Tibial nerve (tissue), 4 donors: ENCODE data around the gene KIF9. TPM values are rescaled to one million over a fixed set of nuclear protein-coding genes. Genes with fewer than 3 reads are reported as not detected.

ENCODE experiments used
- DNase-seq, 2 donors: peaks; one replicate each; pipeline ENCODE4 v3.0.0-alpha.2; 2019; ENCODE audit warnings: low spot score in 2 of 2
- H3K27ac ChIP-seq, 4 donors: fragments of 200-600 bp; sonication (generic) in 3 of 4; one replicate each; pipeline ENCODE4 v1.5.1; 2017 to 2019; ENCODE audit warnings: mild to moderate bottlenecking in 1 of 4
- H3K27me3 ChIP-seq, 2 donors: fragments of 200-600 bp; sonication (generic) in 1 of 2; one replicate each; pipeline versions ENCODE4 v1.5.1 to v1.6.0; 2017 to 2019
- H3K36me3 ChIP-seq, 3 donors: fragments of 200-600 bp; sonication (generic); one replicate each; pipeline ENCODE4 v1.5.1; 2018 to 2019
- H3K4me1 ChIP-seq, 4 donors: fragments of 200-600 bp; sonication (generic) in 3 of 4; one replicate each; pipeline ENCODE4 v1.5.1; 2017 to 2019
- H3K4me3 ChIP-seq, 4 donors: fragments of 200-600 bp; sonication (generic) in 3 of 4; one replicate each; pipeline ENCODE4 v1.5.1; 2017 to 2019; ENCODE audit warnings: mild to moderate bottlenecking in 1 of 4, moderate library complexity in 1 of 4
- H3K9me3 ChIP-seq, 4 donors: fragments of 200-600 bp; sonication (generic) in 3 of 4; one replicate each; pipeline ENCODE4 v1.5.1; 2017 to 2019
- CTCF ChIP-seq, 5 experiments: fragments of 200-600 bp in 3 of 5; fragments of 450-650 bp in 2 of 5; sonication (generic) in 3 of 5; IDR thresholded peaks; one replicate each; pipeline ENCODE4 v1.5.1; 2016 to 2019; ENCODE audit warnings: antibody characterized with exemption in 5 of 5, mild to moderate bottlenecking in 3 of 5, moderate library complexity in 2 of 5
- EP300 ChIP-seq, 2 donors: sonication (generic); formaldehyde crosslinking; IDR thresholded peaks; one replicate each; pipeline ENCODE4 v1.6.1; 2017; ENCODE audit warnings: antibody characterized with exemption in 2 of 2, mild to moderate bottlenecking in 1 of 2
- POLR2A ChIP-seq, 2 donors: fragments of 450-650 bp; IDR thresholded peaks; one replicate each; pipeline ENCODE4 v1.6.1; 2017; ENCODE audit warnings: antibody characterized with exemption in 2 of 2, mild to moderate bottlenecking in 2 of 2, moderate library complexity in 2 of 2
- WGBS, 2 donors: methylation state at CpG; one replicate each; pipeline ENCODE4 v1.1.5; 2018; 5-methylcytosine and 5-hydroxymethylcytosine counted together
- total RNA-seq, 4 donors: library from RNA; depleted of rRNA; stranded (reverse); fragments of >200 nt; gene quantifications; one replicate each; pipeline ENCODE4 v1.1.0, GENCODE V29; 2016

Gene KIF9
- total RNA-seq: 10 to 100 TPM in 1 of 4 donors, 1 to 10 TPM in 2, under 1 TPM in 1; 0.59 to 20.3 (median 5.2) TPM

- Histone ChIP-seq H3K36me3 (peaks cover 0 to 7% (median 0%) of the 10 kb centered on the region in 3 donors), H3K27ac (peak within 1 kb of the TSS; percentile 77 to 98 (median 96)), H3K4me3 (peak within 1 kb of the TSS; percentile 66 to 86 (median 75)), H3K9me3 (no peaks in the 10 kb centered on the region), H3K4me1 (peaks cover 0 to 56% (median 19%) of the 10 kb centered on the region in 4 donors), H3K27me3 (no peaks in the 10 kb centered on the region)
- TF ChIP-seq CTCF (IDR thresholded peaks at IDR 0.05) (peak in 1 of 5 experiments; percentile 48), EP300 (IDR thresholded peaks at IDR 0.05) (peak; percentile 86 to 94), POLR2A (IDR thresholded peaks at IDR 0.05) (peak in 1 of 2 donors; percentile 40)
- peak; percentile 84 to 94 for DNase-seq
- WGBS, 2 donors: 0 to 1% methylated on average over 73 of the region's 82 CpGs
These were observed at the start of gene KIF9, which contains the start of gene KLHL18 for GRCh38 chr3:47282424-47283192. Gene KIF9, minus strand, starts transcription at chr3:47282799. Its CDS starts 5,425 bp downstream, at chr3:47277374. Gene KLHL18, plus strand, starts transcription at chr3:47282944. Its CDS starts 22 bp downstream, at chr3:47282966.

GRCh38 chr3:47324278-47324865, 41.8 kb upstream of the KIF9 start:
- Histone ChIP-seq H3K27me3 (no peaks in the 10 kb centered on the region), H3K9me3 (no peaks in the 10 kb centered on the region), H3K36me3 (peaks cover 0 to 91% (median 14%) of the 10 kb centered on the region in 3 donors), H3K4me1 (peaks cover 0 to 2% (median 0%) of the 10 kb centered on the region in 4 donors), H3K4me3 (no peak overlapping the region), H3K27ac (no peak overlapping the region)
- TF ChIP-seq CTCF (IDR thresholded peaks at IDR 0.05): peak; percentile 59 to 74 (median 62)
- TF ChIP-seq POLR2A (IDR thresholded peaks at IDR 0.05): no peak
- no peak for TF ChIP-seq EP300 (IDR thresholded peaks at IDR 0.05)
- DNase-seq: peak; percentile 30 to 80
- WGBS, 2 donors: 0 to 15% methylated on average over 2 of the region's 2 CpGs

DNA sequence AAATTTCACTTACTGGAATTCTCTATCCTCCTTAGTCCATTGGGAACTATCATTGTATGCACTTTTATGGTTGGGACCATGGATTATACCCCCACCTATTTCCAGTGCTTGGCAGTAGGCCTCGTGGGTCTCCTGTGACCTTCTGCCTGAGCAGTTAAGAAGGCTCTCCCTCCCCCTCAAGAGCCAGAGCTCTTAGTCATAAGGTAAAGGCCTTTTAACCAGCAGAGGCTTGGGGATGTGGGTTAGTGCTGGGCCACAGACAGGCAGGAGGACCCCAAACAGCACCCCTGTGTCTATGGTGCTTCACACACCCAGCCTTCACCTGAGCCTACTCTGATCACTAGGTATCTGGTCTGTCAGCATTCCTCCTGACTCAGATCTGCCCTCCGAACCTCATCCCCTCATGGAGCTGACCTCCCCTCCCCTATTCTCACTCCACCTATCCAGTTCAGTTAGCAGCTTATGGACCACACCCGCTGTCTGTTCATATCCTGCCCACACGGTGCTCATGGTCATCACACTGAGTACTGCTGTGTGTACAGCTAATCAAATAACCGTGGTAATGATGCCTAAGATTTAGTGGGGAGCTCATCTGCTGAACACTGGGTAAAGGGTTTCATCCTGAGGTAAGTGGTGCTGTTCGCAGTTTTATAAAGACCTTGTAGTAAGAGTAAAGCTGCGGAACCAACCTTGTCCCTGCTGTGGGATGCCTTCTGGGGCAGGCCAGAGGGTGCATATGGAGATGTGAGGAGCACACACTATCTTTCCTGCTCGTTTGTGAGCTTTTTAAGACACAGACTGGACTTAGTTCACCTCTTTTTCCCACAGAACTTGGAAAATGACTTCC, 41.1 kb upstream of the KIF9 start:
- H3K9me3 ChIP-seq: no peaks in the 10 kb centered on the region
- no peak overlapping the region for H3K27ac ChIP-seq
- 73 to 77% methylated on average over 8 of the region's 8 CpGs for WGBS, 2 donors
- peaks cover 0 to 8% (median 0%) of the 10 kb centered on the region in 4 donors for H3K4me1 ChIP-seq
- H3K4me3 ChIP-seq: no peak overlapping the region
- DNase-seq: no peak
- TF ChIP-seq EP300 (IDR thresholded peaks at IDR 0.05): no peak
- no peak for TF ChIP-seq CTCF (IDR thresholded peaks at IDR 0.05)
- no peak for TF ChIP-seq POLR2A (IDR thresholded peaks at IDR 0.05)
- no peaks in the 10 kb centered on the region for H3K27me3 ChIP-seq
- peaks cover 0 to 85% (median 14%) of the 10 kb centered on the region in 3 donors for H3K36me3 ChIP-seq

GRCh38 chr3:47319956-47320355, 37.4 kb upstream of the KIF9 start:
- 50 to 65% methylated on average over 2 of the region's 2 CpGs for WGBS, 2 donors
- no peak for TF ChIP-seq EP300 (IDR thresholded peaks at IDR 0.05)
- TF ChIP-seq POLR2A (IDR thresholded peaks at IDR 0.05): no peak
- TF ChIP-seq CTCF (IDR thresholded peaks at IDR 0.05): no peak
- no peak overlapping the region for H3K27ac ChIP-seq
- H3K36me3 ChIP-seq: peaks cover 0 to 49% (median 7%) of the 10 kb centered on the region in 3 donors
- no peak for DNase-seq
- no peaks in the 10 kb centered on the region for H3K9me3 ChIP-seq
- H3K4me3 ChIP-seq: no peak overlapping the region
- H3K27me3 ChIP-seq: no peaks in the 10 kb centered on the region
- H3K4me1 ChIP-seq: peaks cover 0 to 28% (median 0%) of the 10 kb centered on the region in 4 donors
